IMR-90 (cell line): ENCODE measurements around the gene MCF2L2. TPM values are rescaled to one million over a fixed set of nuclear protein-coding genes. Genes with fewer than 3 reads are reported as not detected.

Source experiments
- ATAC-seq: fragments of 200-7000 bp; cut with Tn5 transposase; 2 replicates; pipeline ENCODE4 v1.9.1; 2020; ENCODE audit warnings: low read depth, mild to moderate bottlenecking, moderate library complexity
- BruUV-seq: library from RNA; stranded (reverse); fragments of 400-500 nt; replicated peaks from 2 replicates; lab custom pipeline; 2021; lab: Mats Ljungman, UMichigan
- CTCF ChIA-PET: fragments of 300-600 bp; formaldehyde crosslinking; extraction: SDS; loops from one replicate; lab custom pipeline; 2021; ENCODE audit warnings: antibody characterized with exemption; lab: Yijun Ruan, JAX
- POLR2A ChIA-PET: fragments of 300-600 bp; sonication (Branson Sonifier 250); formaldehyde crosslinking; loops from one replicate; lab custom pipeline; 2022; ENCODE audit warnings: antibody characterized with exemption; ENCODE audit not compliant: unreplicated experiment; lab: Charles Lee
- DNase-seq: peaks from one replicate; pipeline ENCODE4 v3.0.0; 2013
- H2AFZ ChIP-seq: replicated peaks from 2 replicates; pipeline ENCODE3; 2013; ENCODE audit warnings: low read length, mild to moderate bottlenecking; ENCODE audit not compliant: poor library complexity
- H2AK5ac ChIP-seq: 2 replicates; pipeline ENCODE4 v1.6.1; 2013; ENCODE audit warnings: low read depth, low read length, inconsistent platforms
- H2AK9ac ChIP-seq: replicated peaks from 2 replicates; pipeline ENCODE3; 2013; ENCODE audit warnings: mild to moderate bottlenecking, low read depth, low read length, moderate library complexity; ENCODE audit not compliant: poor library complexity
- H2BK120ac ChIP-seq: 2 replicates; pipeline ENCODE4 v1.6.1; 2013; ENCODE audit warnings: low read depth, low read length, inconsistent platforms
- H2BK15ac ChIP-seq: 3 replicates; pipeline ENCODE4 v1.6.1; 2013; ENCODE audit warnings: low read depth, low read length, inconsistent platforms
- H2BK20ac ChIP-seq: 2 replicates; pipeline ENCODE4 v1.6.1; 2013; ENCODE audit warnings: low read depth, mild to moderate bottlenecking, inconsistent platforms, low read length, moderate library complexity
- H2BK5ac ChIP-seq: 2 replicates; pipeline ENCODE4 v1.6.1; 2013; ENCODE audit warnings: mild to moderate bottlenecking, low read depth, low read length, inconsistent platforms; ENCODE audit not compliant: poor library complexity, severe bottlenecking
- H3K14ac ChIP-seq: replicated peaks from 2 replicates; pipeline ENCODE4 v1.6.1; 2013; ENCODE audit warnings: low read depth, low read length, inconsistent platforms
- H3K18ac ChIP-seq: 2 replicates; pipeline ENCODE4 v1.6.1; 2013; ENCODE audit warnings: low read depth, low read length, control low read depth
- H3K23ac ChIP-seq: 2 replicates; pipeline ENCODE4 v1.6.1; 2013; ENCODE audit warnings: low read depth, low read length, inconsistent platforms
- H3K27ac ChIP-seq: 2 replicates; pipeline ENCODE4 v1.5.1; 2013; ENCODE audit warnings: mild to moderate bottlenecking, control low read depth, low read length; ENCODE audit not compliant: insufficient read depth
- H3K27me3 ChIP-seq: 2 replicates; pipeline ENCODE4 v1.6.1; 2013; ENCODE audit warnings: low read length; ENCODE audit not compliant: control insufficient read depth, insufficient read depth
- H3K36me3 ChIP-seq: 2 replicates; pipeline ENCODE4 v1.6.1; 2013; ENCODE audit warnings: low read length, mixed read lengths; ENCODE audit not compliant: control insufficient read depth, insufficient read depth
- H3K4ac ChIP-seq: 2 replicates; pipeline ENCODE4 v1.6.1; 2013; ENCODE audit warnings: low read depth, low read length, inconsistent platforms
- H3K4me1 ChIP-seq: 2 replicates; pipeline ENCODE4 v1.6.1; 2013; ENCODE audit warnings: low read length, mixed read lengths; ENCODE audit not compliant: control insufficient read depth, insufficient read depth
- H3K4me2 ChIP-seq: 2 replicates; pipeline ENCODE4 v1.6.1; 2013; ENCODE audit warnings: low read depth, mild to moderate bottlenecking, control low read depth, low read length, moderate library complexity
- H3K4me3 ChIP-seq: 2 replicates; pipeline ENCODE4 v1.5.1; 2013; ENCODE audit warnings: low read depth, mild to moderate bottlenecking, control low read depth, low read length, moderate library complexity; ENCODE audit not compliant: insufficient read depth
- H3K56ac ChIP-seq: 2 replicates; pipeline ENCODE4 v1.6.1; 2013; ENCODE audit warnings: low read length, inconsistent platforms; ENCODE audit not compliant: insufficient read depth; ENCODE audit errors: extremely low read depth
- H3K79me1 ChIP-seq, 2 experiments: 2 replicates each; pipeline ENCODE4 v1.6.1; 2013; ENCODE audit warnings: low read length in 2 of 2, inconsistent platforms in 1 of 2, low read depth in 1 of 2
- H3K9ac ChIP-seq: 2 replicates; pipeline ENCODE4 v1.6.1; 2013; ENCODE audit warnings: low read depth, low read length, control low read depth
- H3K9me1 ChIP-seq: 2 replicates; pipeline ENCODE4 v1.6.1; 2013; ENCODE audit warnings: low read length, inconsistent platforms; ENCODE audit not compliant: insufficient read depth
- H3K9me3 ChIP-seq: 2 replicates; pipeline ENCODE4 v1.6.1; 2013; ENCODE audit warnings: low read length; ENCODE audit not compliant: control insufficient read depth, insufficient read depth
- H4K20me1 ChIP-seq: 2 replicates; pipeline ENCODE4 v1.6.1; 2013; ENCODE audit warnings: low read length, inconsistent platforms; ENCODE audit not compliant: insufficient read depth
- H4K5ac ChIP-seq: 2 replicates; pipeline ENCODE4 v1.6.1; 2013; ENCODE audit warnings: mild to moderate bottlenecking, low read depth, low read length, control low read depth
- H4K8ac ChIP-seq, 2 experiments: 2 replicates each; pipeline ENCODE4 v1.6.1; 2013; ENCODE audit warnings: low read depth in 2 of 2, low read length in 2 of 2, control low read depth in 1 of 2, inconsistent platforms in 1 of 2
- H4K91ac ChIP-seq: 2 replicates; pipeline ENCODE4 v1.6.1; 2013; ENCODE audit warnings: low read depth, low read length, inconsistent platforms; ENCODE audit not compliant: insufficient read depth
- CTCF ChIP-seq: conservative IDR thresholded peaks from 2 replicates; pipeline ENCODE4 v1.5.1; 2012; ENCODE audit warnings: mild to moderate bottlenecking, low read depth, low read length, improper control_type of control experiment
- WGBS, 2 experiments: methylation state at CpG; one replicate each; pipeline versions ENCODE4 v1.1.5 to v1.1.7; 2013; ENCODE audit warnings: missing lambda C conversion rate in 2 of 2; ENCODE audit not compliant: insufficient read length in 1 of 2; ENCODE audit errors: extremely low coverage in 2 of 2; 5-methylcytosine and 5-hydroxymethylcytosine counted together
- dilution Hi-C: fragments of 300-500 bp; cut with HindIII; formaldehyde crosslinking; loops from one replicate; pipeline ENCODE4 v1.14.3; 2018; ENCODE audit warnings: low sequenced_read_pairs; ENCODE audit not compliant: unreplicated experiment
- in situ Hi-C: fragments of 300-500 bp; cut with MboI; formaldehyde crosslinking; loops from 3 replicates; pipeline ENCODE4 v1.14.3; 2019; ENCODE audit warnings: low sequenced_read_pairs, inconsistent platforms, mixed read lengths
- intact Hi-C: fragments of 100-400 bp; cut with micrococcal nuclease; formaldehyde crosslinking; loops from 2 replicates; pipeline ENCODE4 v1.10.0; 2022
- polyA plus RNA-seq, 3 experiments: library from polyadenylated mRNA; depleted of rRNA; stranded (reverse); fragments of >200 nt; gene quantifications; 2 replicates each; pipeline ENCODE4 v1.2.3, GENCODE V29; 2012; ENCODE audit warnings: low replicate concordance in 1 of 3
- total RNA-seq: library from RNA; depleted of rRNA; stranded (reverse); fragments of >200 nt; gene quantifications from 2 replicates; pipeline ENCODE4 v1.2.3, GENCODE V29; 2012

The MCF2L2 gene
- total and polyA plus RNA-seq, 2 of the 4 experiments (the other 2 are of a cell fraction): under 0.01 TPM; not detected in 1

DNA sequence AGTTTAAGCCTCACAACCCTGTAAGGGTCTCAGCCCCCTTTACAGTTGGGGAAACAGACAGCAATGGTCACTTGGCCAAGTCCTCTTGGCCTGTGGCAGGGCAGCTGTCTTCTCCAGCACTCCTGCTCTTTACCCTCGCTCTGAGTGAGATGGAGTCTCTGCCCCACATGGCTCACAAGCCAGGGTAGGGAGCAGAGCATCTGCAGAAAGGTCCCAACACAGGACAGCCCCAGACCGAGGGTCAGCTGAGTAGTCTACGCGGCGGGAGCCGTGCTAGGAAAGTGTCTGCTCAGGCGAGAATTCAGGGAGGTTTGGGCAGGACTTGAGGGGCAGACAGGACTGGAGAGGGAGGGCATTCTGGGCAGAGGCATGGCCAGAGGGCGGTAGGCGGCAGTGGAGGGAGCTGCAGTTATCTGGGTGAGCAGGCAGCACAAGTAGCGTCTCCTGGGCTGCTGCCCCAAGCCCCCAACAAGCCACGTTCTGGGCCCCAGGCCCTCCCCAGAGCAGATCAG, 247.6 kb downstream of the MCF2L2 start:
- Histone ChIP-seq H3K79me1 (no peaks in the 10 kb centered on the region), H2AK9ac (no peak overlapping the region), H3K9me3 (no peaks in the 10 kb centered on the region), H3K36me3 (no peaks in the 10 kb centered on the region), H2AK5ac (no peak overlapping the region), H2BK120ac (no peak overlapping the region), H4K5ac (no peak overlapping the region), H2AFZ (no peak overlapping the region), H3K27ac (no peak overlapping the region), H3K9ac (no peak overlapping the region), H3K14ac (no peak overlapping the region), H2BK5ac (no peak overlapping the region), H3K4me2 (no peak overlapping the region), H3K4ac (no peak overlapping the region), H3K4me1 (peaks cover 6% of the 10 kb centered on the region), H2BK20ac (no peak overlapping the region), H3K23ac (no peak overlapping the region), H4K91ac (no peak overlapping the region), H4K20me1 (no peaks in the 10 kb centered on the region), H2BK15ac (no peak overlapping the region), H3K56ac (no peak overlapping the region), H3K9me1 (no peaks in the 10 kb centered on the region; the same call in 1 of the 2 replicates), H3K18ac (no peak overlapping the region), H3K4me3 (no peak overlapping the region), H3K27me3 (peaks cover 37% of the 10 kb centered on the region), H4K8ac (no peak overlapping the region)
- no peak for TF ChIP-seq CTCF
- ChIA-PET POLR2A (no interaction called here), CTCF (no interaction called here)
- no peak for DNase-seq
- no CpG with 5 or more reads among the region's 11 CpGs for WGBS, 2 experiments
- ATAC-seq: no peak
- BruUV-seq: no TSS peak
- in situ Hi-C loops: loop anchor here (5.0 kb wide), 1 partner anchor 201 kb away; no protein-coding TSS in a partner anchor
- dilution Hi-C loops: no loop called here
- intact Hi-C loops: loop anchor here (10.0 kb wide), 3 partner anchors 466 to 704 kb away; partner anchors contain the start of gene PARL
